ENCODE measurements around the gene WDR64.
"Not testable (repeated sequence)": the region's sequence is repeated elsewhere in the genome, so short reads cannot be mapped to it uniquely, and the experiment has no call there.

WDR64 gene

DNA sequence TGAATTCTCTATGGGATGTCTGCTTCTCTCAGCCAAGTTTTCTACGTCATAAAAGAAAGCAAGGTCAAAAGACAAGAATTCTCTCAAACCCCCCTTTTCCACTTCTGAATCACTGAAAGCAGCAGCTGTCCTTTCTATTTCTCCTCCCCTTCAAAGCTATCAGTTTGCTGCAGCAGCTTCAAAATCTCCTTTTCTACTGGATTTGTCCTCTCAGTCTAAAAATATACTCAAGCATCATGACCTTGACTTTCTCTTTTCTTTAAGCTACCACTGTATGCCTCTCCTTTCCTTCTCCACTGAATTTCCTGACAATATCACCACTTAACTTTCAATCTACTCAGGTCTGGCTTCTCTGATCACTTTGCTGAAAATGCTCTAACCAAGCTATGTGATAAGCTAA is 1.9 kb downstream of the WDR64 start:
- Histone ChIP-seq H3K4me2 (ENCODE audit: insufficient read depth, low read length) (no peak overlapping the region), H3K79me2 (ENCODE audit: insufficient read depth, low read length) (no peaks in the 10 kb centered on the region)
- no peak for ATAC-seq (ENCODE audit: insufficient read depth, low read depth)

DNA sequence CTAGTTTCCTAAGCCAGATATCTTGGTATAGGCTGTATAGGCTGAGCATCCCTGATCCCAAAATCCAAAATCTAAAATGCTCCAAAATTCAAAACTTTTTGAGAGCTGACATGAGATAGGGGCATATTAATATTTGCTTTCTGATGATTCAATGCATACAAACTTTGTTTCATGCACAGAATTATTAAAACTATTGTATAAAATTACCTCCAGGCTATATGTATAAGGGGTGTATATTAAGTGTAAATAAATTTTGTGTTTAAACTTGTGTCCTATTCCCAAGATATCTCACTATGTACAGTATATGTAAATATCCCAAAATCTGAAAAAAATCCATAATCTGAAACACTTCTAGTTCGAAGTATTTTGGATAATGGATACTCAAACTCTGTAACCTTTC is 2.6 kb downstream of the WDR64 start:
- no peak overlapping the region for H2AFZ ChIP-seq (ENCODE audit: low read depth, low read length)
- no peaks in the 10 kb centered on the region for H3K4me1 ChIP-seq (ENCODE audit: insufficient read depth, low read length)
- no peak overlapping the region for H3K27ac ChIP-seq (ENCODE audit: low read length)
- no peak overlapping the region for H3K4me2 ChIP-seq (ENCODE audit: insufficient read depth, low read length)
- no peaks in the 10 kb centered on the region for H3K36me3 ChIP-seq (ENCODE audit: insufficient read depth, low read length)
- ATAC-seq (ENCODE audit: insufficient read depth, low read depth): no peak
- TF ChIP-seq EZH2 (IDR thresholded peaks at IDR 0.05; ENCODE audit: borderline replicate concordance, low read depth, low read length, severe bottlenecking): no peak
- TF ChIP-seq, protein P1, sequence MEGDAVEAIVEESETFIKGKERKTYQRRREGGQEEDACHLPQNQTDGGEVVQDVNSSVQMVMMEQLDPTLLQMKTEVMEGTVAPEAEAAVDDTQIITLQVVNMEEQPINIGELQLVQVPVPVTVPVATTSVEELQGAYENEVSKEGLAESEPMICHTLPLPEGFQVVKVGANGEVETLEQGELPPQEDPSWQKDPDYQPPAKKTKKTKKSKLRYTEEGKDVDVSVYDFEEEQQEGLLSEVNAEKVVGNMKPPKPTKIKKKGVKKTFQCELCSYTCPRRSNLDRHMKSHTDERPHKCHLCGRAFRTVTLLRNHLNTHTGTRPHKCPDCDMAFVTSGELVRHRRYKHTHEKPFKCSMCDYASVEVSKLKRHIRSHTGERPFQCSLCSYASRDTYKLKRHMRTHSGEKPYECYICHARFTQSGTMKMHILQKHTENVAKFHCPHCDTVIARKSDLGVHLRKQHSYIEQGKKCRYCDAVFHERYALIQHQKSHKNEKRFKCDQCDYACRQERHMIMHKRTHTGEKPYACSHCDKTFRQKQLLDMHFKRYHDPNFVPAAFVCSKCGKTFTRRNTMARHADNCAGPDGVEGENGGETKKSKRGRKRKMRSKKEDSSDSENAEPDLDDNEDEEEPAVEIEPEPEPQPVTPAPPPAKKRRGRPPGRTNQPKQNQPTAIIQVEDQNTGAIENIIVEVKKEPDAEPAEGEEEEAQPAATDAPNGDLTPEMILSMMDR (IDR thresholded peaks at IDR 0.05; ENCODE audit: borderline replicate concordance, extremely low read depth, low read length, poor library complexity, severe bottlenecking): no peak
- H4K20me1 ChIP-seq (ENCODE audit: insufficient read depth, low read length): no peaks in the 10 kb centered on the region
- DNase-seq: no peak
- no peak overlapping the region for H3K9ac ChIP-seq (ENCODE audit: low read depth, low read length)
- H3K79me2 ChIP-seq (ENCODE audit: insufficient read depth, low read length): no peaks in the 10 kb centered on the region
- H3K9me3 ChIP-seq (ENCODE audit: insufficient read depth, low read length, severe bottlenecking): no peaks in the 10 kb centered on the region
- peaks cover 3% of the 10 kb centered on the region for H3K27me3 ChIP-seq (ENCODE audit: insufficient read depth, low read length, poor library complexity)
- H3K4me3 ChIP-seq (ENCODE audit: low read depth in 1 of 2, low read length in 2 of 2): no peak overlapping the region

More for the DNA sequence above, 1.9 kb downstream of the WDR64 start:
- Histone ChIP-seq H2AFZ (ENCODE audit: low read depth, low read length) (no peak overlapping the region), H3K36me3 (ENCODE audit: insufficient read depth, low read length) (no peaks in the 10 kb centered on the region), H3K27ac (ENCODE audit: low read length) (no peak overlapping the region), H4K20me1 (ENCODE audit: insufficient read depth, low read length) (no peaks in the 10 kb centered on the region), H3K27me3 (ENCODE audit: insufficient read depth, low read length, poor library complexity) (peaks cover 3% of the 10 kb centered on the region), H3K4me1 (ENCODE audit: insufficient read depth, low read length) (no peaks in the 10 kb centered on the region), H3K9me3 (ENCODE audit: insufficient read depth, low read length, severe bottlenecking) (no peaks in the 10 kb centered on the region), H3K4me3 (ENCODE audit: low read depth in 1 of 2, low read length in 2 of 2) (no peak overlapping the region), H3K9ac (ENCODE audit: low read depth, low read length) (no peak overlapping the region)
- TF ChIP-seq, protein P1 (IDR thresholded peaks at IDR 0.05; ENCODE audit: borderline replicate concordance, extremely low read depth, low read length, poor library complexity, severe bottlenecking): no peak
- TF ChIP-seq EZH2 (IDR thresholded peaks at IDR 0.05; ENCODE audit: borderline replicate concordance, low read depth, low read length, severe bottlenecking): no peak
- no peak for DNase-seq

DNA sequence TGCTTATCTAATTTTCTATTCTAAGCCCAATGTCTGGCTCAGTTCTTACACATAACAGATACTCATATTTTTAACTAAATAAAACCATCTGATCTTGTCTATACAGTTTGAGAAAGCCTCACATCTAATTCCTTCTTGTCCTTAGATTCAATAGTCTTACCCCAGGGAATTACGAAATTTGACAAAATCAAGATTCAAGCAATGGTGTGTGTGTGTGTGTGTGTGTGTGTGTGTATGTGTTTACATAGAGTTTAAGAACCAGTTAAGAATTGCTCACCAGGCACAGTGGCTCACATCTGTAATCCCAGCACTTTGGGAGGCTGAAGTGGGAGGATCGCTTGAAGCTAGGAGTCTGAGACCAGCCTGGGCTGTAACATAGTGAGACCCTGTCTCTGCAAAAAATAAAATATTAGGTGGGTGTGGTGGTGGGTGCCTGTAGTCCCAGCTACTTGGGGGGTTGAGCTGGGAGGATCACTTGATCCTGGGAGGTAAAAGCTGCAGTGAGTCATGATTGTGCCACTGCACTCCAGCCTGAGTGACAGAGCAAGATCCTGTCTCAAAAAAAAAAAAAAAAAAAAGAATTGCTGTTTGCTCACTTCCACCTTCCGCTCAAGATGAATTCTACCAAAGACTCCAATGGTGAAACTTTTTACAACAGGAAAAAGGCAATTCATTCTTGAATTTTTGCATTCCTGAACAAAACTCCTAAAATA is 6.2 kb downstream of the WDR64 start:
- H3K4me3 ChIP-seq (ENCODE audit: low read depth in 1 of 2, low read length in 2 of 2): no peak overlapping the region

DNA sequence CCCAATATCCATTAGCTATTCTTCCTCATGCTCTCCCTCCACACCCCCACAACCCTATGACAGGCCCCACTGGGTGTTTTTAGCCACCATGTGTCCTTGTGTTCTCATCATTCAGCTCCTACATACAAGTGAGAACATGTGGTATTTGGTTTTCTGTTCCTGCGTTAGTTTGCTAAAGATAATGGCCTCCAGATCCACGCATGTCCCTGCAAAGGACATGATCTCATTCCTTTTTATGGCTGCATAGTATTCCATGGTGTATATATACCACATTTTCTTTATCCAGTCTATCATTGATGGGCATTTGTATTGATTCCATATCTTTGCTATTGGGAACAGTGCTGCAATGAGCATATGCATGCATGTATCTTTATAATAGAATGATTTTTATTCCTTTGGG is 6.9 kb downstream of the WDR64 start:
- not testable (repeated sequence) for H3K27me3 ChIP-seq (ENCODE audit: insufficient read depth, low read length, poor library complexity); H3K36me3 ChIP-seq (ENCODE audit: insufficient read depth, low read length); H2AFZ ChIP-seq (ENCODE audit: low read depth, low read length); H3K4me3 ChIP-seq (ENCODE audit: low read depth in 1 of 2, low read length in 2 of 2); ATAC-seq (ENCODE audit: insufficient read depth, low read depth); DNase-seq; H3K27ac ChIP-seq (ENCODE audit: low read length); H3K4me2 ChIP-seq (ENCODE audit: insufficient read depth, low read length); H3K9me3 ChIP-seq (ENCODE audit: insufficient read depth, low read length, severe bottlenecking); H4K20me1 ChIP-seq (ENCODE audit: insufficient read depth, low read length); H3K9ac ChIP-seq (ENCODE audit: low read depth, low read length); H3K4me1 ChIP-seq (ENCODE audit: insufficient read depth, low read length); H3K79me2 ChIP-seq (ENCODE audit: insufficient read depth, low read length)

More for the DNA sequence above, 6.2 kb downstream of the WDR64 start:
- H3K4me1 ChIP-seq (ENCODE audit: insufficient read depth, low read length): no peaks in the 10 kb centered on the region
- no peaks in the 10 kb centered on the region for H3K36me3 ChIP-seq (ENCODE audit: insufficient read depth, low read length)
- H2AFZ ChIP-seq (ENCODE audit: low read depth, low read length): no peak overlapping the region
- no peak overlapping the region for H3K4me2 ChIP-seq (ENCODE audit: insufficient read depth, low read length)
- no peak overlapping the region for H3K9ac ChIP-seq (ENCODE audit: low read depth, low read length)
- no peaks in the 10 kb centered on the region for H3K27me3 ChIP-seq (ENCODE audit: insufficient read depth, low read length, poor library complexity)
- no peaks in the 10 kb centered on the region for H3K9me3 ChIP-seq (ENCODE audit: insufficient read depth, low read length, severe bottlenecking)
- H3K27ac ChIP-seq (ENCODE audit: low read length): no peak overlapping the region
- TF ChIP-seq, protein P1 (IDR thresholded peaks at IDR 0.05; ENCODE audit: borderline replicate concordance, extremely low read depth, low read length, poor library complexity, severe bottlenecking): no peak
- no peak for TF ChIP-seq EZH2 (IDR thresholded peaks at IDR 0.05; ENCODE audit: borderline replicate concordance, low read depth, low read length, severe bottlenecking)
- no peaks in the 10 kb centered on the region for H3K79me2 ChIP-seq (ENCODE audit: insufficient read depth, low read length)
- H4K20me1 ChIP-seq (ENCODE audit: insufficient read depth, low read length): no peaks in the 10 kb centered on the region
- no peak for ATAC-seq (ENCODE audit: insufficient read depth, low read depth)
- no peak for DNase-seq
